ENCODE results near the gene UFD1.

The UFD1 gene

GRCh38 chr22:19492504-19493174 lies 13.6 kb upstream of the UFD1 start:
- in situ Hi-C loops (cut with HindIII; ENCODE audit: low sequenced_read_pairs): no loop called here
- TF ChIP-seq CTCF (IDR thresholded peaks at IDR 0.05; ENCODE audit: low read depth, low read length): no peak
- DNase-seq (ENCODE audit: low read depth, low spot score): no peak
- no peak overlapping the region for H3K4me3 ChIP-seq (ENCODE audit: low read depth, low read length)

- DNase-seq (ENCODE audit: low read depth, low spot score): no peak
- H3K4me3 ChIP-seq (ENCODE audit: low read depth, low read length): no peak overlapping the region
- no peak for TF ChIP-seq CTCF (IDR thresholded peaks at IDR 0.05; ENCODE audit: low read depth, low read length)
- in situ Hi-C loops (cut with HindIII; ENCODE audit: low sequenced_read_pairs): no loop called here
Observed at GRCh38 chr22:19490628-19491230, 11.7 kb upstream of the UFD1 start.

GRCh38 chr22:19488884-19489843 lies 10.2 kb upstream of the UFD1 start:
- DNase-seq (ENCODE audit: low read depth, low spot score): no peak
- H3K4me3 ChIP-seq (ENCODE audit: low read depth, low read length): no peak overlapping the region
- in situ Hi-C loops (cut with HindIII; ENCODE audit: low sequenced_read_pairs): no loop called here
- peak; percentile 10 for TF ChIP-seq CTCF (IDR thresholded peaks at IDR 0.05; ENCODE audit: low read depth, low read length)

GRCh38 chr22:19488285-19488684 lies 9.3 kb upstream of the UFD1 start:
- DNase-seq (ENCODE audit: low read depth, low spot score): no peak
- in situ Hi-C loops (cut with HindIII; ENCODE audit: low sequenced_read_pairs): no loop called here
- TF ChIP-seq CTCF (IDR thresholded peaks at IDR 0.05; ENCODE audit: low read depth, low read length): no peak

GRCh38 chr22:19483481-19484244 lies 4.7 kb upstream of the UFD1 start:
- peak; percentile 56 for DNase-seq (ENCODE audit: low read depth, low spot score)
- H3K4me3 ChIP-seq (ENCODE audit: low read depth, low read length): no peak overlapping the region

More at GRCh38 chr22:19488285-19488684, 9.3 kb upstream of the UFD1 start:
- no peak overlapping the region for H3K4me3 ChIP-seq (ENCODE audit: low read depth, low read length)

More at GRCh38 chr22:19483481-19484244, 4.7 kb upstream of the UFD1 start:
- TF ChIP-seq CTCF (IDR thresholded peaks at IDR 0.05; ENCODE audit: low read depth, low read length): no peak
- in situ Hi-C loops (cut with HindIII; ENCODE audit: low sequenced_read_pairs): no loop called here

Data from astrocyte of the spinal cord (primary cell).